DND-41 (cell line): ENCODE results near the gene NPR1.

Source experiments
- ATAC-seq: fragments of 200-7000 bp; cut with Tn5 transposase; 3 replicates; pipeline ENCODE4 v1.9.1; 2021; ENCODE audit warnings: low read depth; ENCODE audit not compliant: insufficient read depth
- DNase-seq: peaks from one replicate; pipeline ENCODE4 v3.0.0-alpha.2; 2020
- H2AFZ ChIP-seq: 2 replicates; pipeline ENCODE4 v1.6.0; 2012; ENCODE audit warnings: low read depth, low read length
- H3K27ac ChIP-seq: 2 replicates; pipeline ENCODE4 v1.5.1; 2012; ENCODE audit warnings: low read length, inconsistent platforms
- H3K27me3 ChIP-seq: fragments of 200-600 bp; sonication (generic); 2 replicates; pipeline ENCODE4 v1.6.0; 2012; ENCODE audit warnings: low read length, mild to moderate bottlenecking, inconsistent platforms; ENCODE audit not compliant: insufficient read depth, poor library complexity
- H3K36me3 ChIP-seq: 2 replicates; pipeline ENCODE4 v1.5.1; 2012; ENCODE audit warnings: low read length, inconsistent platforms; ENCODE audit not compliant: insufficient read depth
- H3K4me1 ChIP-seq: 2 replicates; pipeline ENCODE4 v1.5.1; 2012; ENCODE audit warnings: mild to moderate bottlenecking, low read length; ENCODE audit not compliant: insufficient read depth
- H3K4me2 ChIP-seq: 2 replicates; pipeline ENCODE4 v1.6.0; 2012; ENCODE audit warnings: mild to moderate bottlenecking, moderate library complexity, low read length, inconsistent platforms; ENCODE audit not compliant: insufficient read depth
- H3K4me3 ChIP-seq, 2 experiments: fragments of 200-600 bp in 1 of 2; shearing (Covaris generic) in 1 of 2; 2 replicates each; pipeline ENCODE4 v1.5.1; 2012 to 2016; ENCODE audit warnings: inconsistent platforms in 2 of 2, low read length in 2 of 2, mild to moderate bottlenecking in 2 of 2, low read depth in 1 of 2, moderate library complexity in 1 of 2
- H3K79me2 ChIP-seq: 2 replicates; pipeline ENCODE4 v1.6.0; 2012; ENCODE audit warnings: low read length, inconsistent platforms; ENCODE audit not compliant: insufficient read depth
- H3K9ac ChIP-seq: 2 replicates; pipeline ENCODE4 v1.6.0; 2012; ENCODE audit warnings: low read depth, mild to moderate bottlenecking, inconsistent platforms, low read length, moderate library complexity
- H3K9me3 ChIP-seq: 2 replicates; pipeline ENCODE4 v1.5.1; 2012; ENCODE audit warnings: low read length, moderate library complexity, mild to moderate bottlenecking, inconsistent platforms; ENCODE audit not compliant: insufficient read depth, severe bottlenecking
- H4K20me1 ChIP-seq: 2 replicates; pipeline ENCODE4 v1.6.0; 2012; ENCODE audit warnings: low read length; ENCODE audit not compliant: insufficient read depth
- CTCF ChIP-seq: IDR thresholded peaks from 2 replicates; pipeline ENCODE4 v1.5.1; 2012; ENCODE audit warnings: borderline replicate concordance, low read length, moderate library complexity, mild to moderate bottlenecking; ENCODE audit not compliant: poor library complexity, severe bottlenecking; ENCODE audit errors: extremely low read depth
- EZH2 ChIP-seq: IDR thresholded peaks from 3 replicates; pipeline ENCODE4 v1.6.1; 2012; ENCODE audit warnings: borderline replicate concordance, low read depth, mild to moderate bottlenecking, moderate library complexity, low read length, inconsistent platforms; ENCODE audit not compliant: severe bottlenecking

Gene NPR1

DNA sequence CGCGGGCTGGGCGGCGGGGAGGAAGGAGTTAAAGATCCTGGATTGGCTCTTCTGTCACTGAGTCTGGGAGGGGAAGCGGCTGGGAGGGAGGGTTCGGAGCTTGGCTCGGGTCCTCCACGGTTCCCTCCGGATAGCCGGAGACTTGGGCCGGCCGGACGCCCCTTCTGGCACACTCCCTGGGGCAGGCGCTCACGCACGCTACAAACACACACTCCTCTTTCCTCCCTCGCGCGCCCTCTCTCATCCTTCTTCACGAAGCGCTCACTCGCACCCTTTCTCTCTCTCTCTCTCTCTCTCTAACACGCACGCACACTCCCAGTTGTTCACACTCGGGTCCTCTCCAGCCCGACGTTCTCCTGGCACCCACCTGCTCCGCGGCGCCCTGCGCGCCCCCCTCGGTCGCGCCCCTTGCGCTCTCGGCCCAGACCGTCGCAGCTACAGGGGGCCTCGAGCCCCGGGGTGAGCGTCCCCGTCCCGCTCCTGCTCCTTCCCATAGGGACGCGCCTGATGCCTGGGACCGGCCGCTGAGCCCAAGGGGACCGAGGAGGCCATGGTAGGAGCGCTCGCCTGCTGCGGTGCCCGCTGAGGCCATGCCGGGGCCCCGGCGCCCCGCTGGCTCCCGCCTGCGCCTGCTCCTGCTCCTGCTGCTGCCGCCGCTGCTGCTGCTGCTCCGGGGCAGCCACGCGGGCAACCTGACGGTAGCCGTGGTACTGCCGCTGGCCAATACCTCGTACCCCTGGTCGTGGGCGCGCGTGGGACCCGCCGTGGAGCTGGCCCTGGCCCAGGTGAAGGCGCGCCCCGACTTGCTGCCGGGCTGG lies at the start of gene NPR1:
Gene NPR1 (plus strand): TSS at position 170 of the 818 bp plus-strand sequence. CDS start 421 bp downstream, at position 591.
- H3K4me3 ChIP-seq = no peak within 1 kb of the TSS
- no peak for ATAC-seq
- no peaks in the 10 kb centered on the region for H3K79me2 ChIP-seq
- H3K27ac ChIP-seq = no peak within 1 kb of the TSS
- no peak within 1 kb of the TSS for H3K9ac ChIP-seq
- no peak for DNase-seq
- no peak for TF ChIP-seq CTCF
- no peak for TF ChIP-seq EZH2
- H4K20me1 ChIP-seq = no peaks in the 10 kb centered on the region
- H3K27me3 ChIP-seq = peaks cover 18% of the 10 kb centered on the region
- H3K36me3 ChIP-seq = no peaks in the 10 kb centered on the region
- no peaks in the 10 kb centered on the region for H3K9me3 ChIP-seq
- no peaks in the 10 kb centered on the region for H3K4me1 ChIP-seq
- H3K4me2 ChIP-seq = no peak within 1 kb of the TSS
- H2AFZ ChIP-seq = no peak within 1 kb of the TSS

- no peak overlapping the region for H3K27ac ChIP-seq
Measured at GRCh38 chr1:153629343-153629665, 49.2 kb upstream of the NPR1 start.

GRCh38 chr1:153629971-153630370 lies 48.5 kb upstream of the NPR1 start:
- TF ChIP-seq CTCF (no peak), EZH2 (no peak)
- H3K9me3 ChIP-seq = no peaks in the 10 kb centered on the region
- H4K20me1 ChIP-seq = no peaks in the 10 kb centered on the region
- no peaks in the 10 kb centered on the region; the same call in 1 of the 2 replicates for H3K36me3 ChIP-seq
- ATAC-seq (no peak), DNase-seq (no peak)
- H3K4me1 ChIP-seq = peaks cover 8% of the 10 kb centered on the region
- H3K27me3 ChIP-seq = no peaks in the 10 kb centered on the region
- peaks cover 11% of the 10 kb centered on the region for H3K79me2 ChIP-seq
- H3K9ac ChIP-seq = no peak overlapping the region
- H3K4me2 ChIP-seq = no peak overlapping the region
- no peak overlapping the region for H2AFZ ChIP-seq
- H3K4me3 ChIP-seq = no peak overlapping the region
- no peak overlapping the region for H3K27ac ChIP-seq

More at GRCh38 chr1:153629343-153629665, 49.2 kb upstream of the NPR1 start:
- no peak overlapping the region for H2AFZ ChIP-seq
- peaks cover 4% of the 10 kb centered on the region for H3K79me2 ChIP-seq
- no peaks in the 10 kb centered on the region; the same call in 1 of the 2 replicates for H3K36me3 ChIP-seq
- no peak for DNase-seq
- no peaks in the 10 kb centered on the region for H3K9me3 ChIP-seq
- no peak overlapping the region for H3K4me3 ChIP-seq
- H3K27me3 ChIP-seq = no peaks in the 10 kb centered on the region
- no peak for TF ChIP-seq CTCF
- no peak for TF ChIP-seq EZH2
- H4K20me1 ChIP-seq = no peaks in the 10 kb centered on the region
- H3K4me2 ChIP-seq = no peak overlapping the region
- no peak for ATAC-seq
- no peak overlapping the region for H3K9ac ChIP-seq
- H3K4me1 ChIP-seq = peaks cover 6% of the 10 kb centered on the region
